MCF 10A (cell line): ENCODE results near the gene MRPL36. TPM values are rescaled to one million over a fixed set of nuclear protein-coding genes. Genes with fewer than 3 reads are reported as not detected.

ENCODE experiments used
- BruUV-seq: library from RNA; stranded (reverse); fragments of 400-500 nt; replicated peaks from 2 replicates; lab custom pipeline; 2021; lab: Mats Ljungman, UMichigan
- CTCF ChIA-PET: fragments of 300-600 bp; sonication (Branson Sonifier 250); formaldehyde crosslinking; extraction: SDS; loops from one replicate; lab custom pipeline; 2021; ENCODE audit warnings: antibody characterized with exemption, inconsistent platforms; lab: Yijun Ruan, JAX
- POLR2A ChIA-PET: fragments of 300-600, 350-650 bp; sonication (Branson Sonifier 250); formaldehyde crosslinking; extraction: SDS; loops from one replicate; lab custom pipeline; 2020; ENCODE audit warnings: antibody characterized with exemption, inconsistent platforms; lab: Yijun Ruan, JAX
- DNase-seq: peaks from one replicate; pipeline ENCODE4 v3.0.0-alpha.2; 2018; ENCODE audit not compliant: unreplicated experiment
- H3K27ac Mint-ChIP-seq: one replicate; pipeline ENCODE4 v1.8.0; 2022; ENCODE audit warnings: mild to moderate bottlenecking, low read depth, mixed read lengths; ENCODE audit not compliant: unreplicated experiment
- H3K27me3 Mint-ChIP-seq: one replicate; pipeline ENCODE4 v1.8.0; 2022; ENCODE audit warnings: mixed read lengths; ENCODE audit not compliant: insufficient read depth, unreplicated experiment
- H3K36me3 Mint-ChIP-seq: one replicate; pipeline ENCODE4 v1.8.0; 2022; ENCODE audit warnings: mild to moderate bottlenecking, moderate library complexity, mixed read lengths; ENCODE audit not compliant: insufficient read depth, unreplicated experiment
- H3K4me1 Mint-ChIP-seq: one replicate; pipeline ENCODE4 v1.8.0; 2022; ENCODE audit warnings: mixed read lengths; ENCODE audit not compliant: insufficient read depth, unreplicated experiment
- H3K4me3 Mint-ChIP-seq: one replicate; pipeline ENCODE4 v1.8.0; 2022; ENCODE audit warnings: mild to moderate bottlenecking, moderate library complexity, mixed read lengths; ENCODE audit not compliant: unreplicated experiment
- H3K9me3 Mint-ChIP-seq: one replicate; pipeline ENCODE4 v1.8.0; 2022; ENCODE audit warnings: mixed read lengths; ENCODE audit not compliant: unreplicated experiment
- intact Hi-C: fragments of 100-400 bp; cut with micrococcal nuclease; formaldehyde crosslinking; loops from 2 replicates; pipeline ENCODE4 v1.14.1; 2022
- total RNA-seq: library from RNA; stranded (reverse); gene quantifications from 2 replicates; pipeline ENCODE4 v1.2.3, GENCODE V29; 2022
- TF ChIP-seq, protein P1 (sequence below): fragments of 200-600 bp; IDR thresholded peaks from one replicate; pipeline ENCODE4 v1.8.0; 2022; ENCODE audit warnings: antibody characterized with exemption, mild to moderate bottlenecking; ENCODE audit not compliant: unreplicated experiment

Gene MRPL36
- total RNA-seq, 1 experiment from 2014 or later: 101 TPM

GRCh38 chr5:1777281-1778137 is 22.1 kb downstream of the MRPL36 start:
- no peak overlapping the region for H3K4me3 Mint-ChIP-seq
- no peaks in the 10 kb centered on the region for H3K36me3 Mint-ChIP-seq
- no peaks in the 10 kb centered on the region for H3K4me1 Mint-ChIP-seq
- no peak overlapping the region for H3K27ac Mint-ChIP-seq
- H3K9me3 Mint-ChIP-seq: no peaks in the 10 kb centered on the region
- ChIA-PET POLR2A (interaction anchor here (1.3 kb wide), 1 partner anchor 12 kb away, joined by 4 read pairs; no protein-coding TSS in a partner anchor), CTCF (interaction anchor here (0.7 to 1.4 kb wide), 2 partner anchors 13 to 15 kb away, joined by 3 to 4 read pairs; no protein-coding TSS in a partner anchor)
- intact Hi-C loops: no loop called here
- no peaks in the 10 kb centered on the region for H3K27me3 Mint-ChIP-seq
- TF ChIP-seq, protein P1, sequence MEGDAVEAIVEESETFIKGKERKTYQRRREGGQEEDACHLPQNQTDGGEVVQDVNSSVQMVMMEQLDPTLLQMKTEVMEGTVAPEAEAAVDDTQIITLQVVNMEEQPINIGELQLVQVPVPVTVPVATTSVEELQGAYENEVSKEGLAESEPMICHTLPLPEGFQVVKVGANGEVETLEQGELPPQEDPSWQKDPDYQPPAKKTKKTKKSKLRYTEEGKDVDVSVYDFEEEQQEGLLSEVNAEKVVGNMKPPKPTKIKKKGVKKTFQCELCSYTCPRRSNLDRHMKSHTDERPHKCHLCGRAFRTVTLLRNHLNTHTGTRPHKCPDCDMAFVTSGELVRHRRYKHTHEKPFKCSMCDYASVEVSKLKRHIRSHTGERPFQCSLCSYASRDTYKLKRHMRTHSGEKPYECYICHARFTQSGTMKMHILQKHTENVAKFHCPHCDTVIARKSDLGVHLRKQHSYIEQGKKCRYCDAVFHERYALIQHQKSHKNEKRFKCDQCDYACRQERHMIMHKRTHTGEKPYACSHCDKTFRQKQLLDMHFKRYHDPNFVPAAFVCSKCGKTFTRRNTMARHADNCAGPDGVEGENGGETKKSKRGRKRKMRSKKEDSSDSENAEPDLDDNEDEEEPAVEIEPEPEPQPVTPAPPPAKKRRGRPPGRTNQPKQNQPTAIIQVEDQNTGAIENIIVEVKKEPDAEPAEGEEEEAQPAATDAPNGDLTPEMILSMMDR: no peak
- no peak for DNase-seq
- BruUV-seq: no TSS peak

DNA sequence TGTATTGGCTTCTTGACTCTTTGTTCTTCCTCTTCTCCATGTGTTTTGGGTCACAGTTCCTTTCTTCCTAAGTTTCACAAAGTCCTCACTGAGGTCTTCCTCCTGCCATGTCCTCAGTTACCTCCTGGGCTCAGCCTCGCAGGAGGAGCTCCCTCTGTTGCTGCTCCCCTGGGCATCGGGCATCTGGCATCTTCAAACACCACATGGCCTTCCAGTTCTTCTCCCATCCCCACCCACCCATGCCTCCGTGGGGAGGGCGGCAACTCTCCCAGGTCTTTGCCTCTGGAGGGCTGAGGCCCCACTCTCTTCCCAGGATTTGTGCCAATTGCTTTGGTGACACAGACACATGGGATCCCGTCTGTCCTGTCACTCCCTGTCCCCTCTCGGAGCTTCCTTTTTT is 22.8 kb downstream of the MRPL36 start:
- Mint-ChIP-seq H3K27ac (no peak overlapping the region), H3K27me3 (no peaks in the 10 kb centered on the region), H3K9me3 (no peaks in the 10 kb centered on the region), H3K4me3 (no peak overlapping the region), H3K36me3 (no peaks in the 10 kb centered on the region), H3K4me1 (no peaks in the 10 kb centered on the region)
- intact Hi-C loops: no loop called here
- TF ChIP-seq, protein P1: no peak
- no TSS peak for BruUV-seq
- CTCF ChIA-PET: interaction anchor here (0.7 to 1.9 kb wide), 4 partner anchors 10 to 24 kb away, joined by 3 to 4 read pairs (median 4); no protein-coding TSS in a partner anchor
- DNase-seq: no peak
- POLR2A ChIA-PET: interaction anchor here (1.3 kb wide), 1 partner anchor 13 kb away, joined by 4 read pairs; no protein-coding TSS in a partner anchor

DNA sequence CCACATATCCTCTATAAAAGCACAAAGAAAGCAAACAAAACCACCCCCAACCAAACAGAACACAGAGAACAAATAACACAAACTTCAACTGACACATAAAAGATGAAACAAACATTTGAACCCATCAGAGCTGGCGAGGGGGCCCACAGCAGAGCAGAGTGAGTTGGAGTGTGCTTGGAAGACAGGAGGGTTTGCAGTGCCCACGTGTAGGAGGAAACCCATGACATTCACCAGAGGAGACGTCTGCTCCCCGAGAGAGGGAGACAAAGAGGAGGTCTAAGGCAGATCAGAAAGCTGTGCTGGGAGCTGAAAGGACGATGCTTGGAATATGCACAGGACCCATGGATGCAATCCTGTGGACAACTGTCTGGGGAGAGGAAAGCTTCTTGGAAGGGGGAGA is 27.0 kb downstream of the MRPL36 start:
- no peak overlapping the region for H3K4me3 Mint-ChIP-seq
- no peak overlapping the region for H3K27ac Mint-ChIP-seq
- ChIA-PET CTCF (interaction anchor here (0.9 to 4.2 kb wide), 3 partner anchors 9 to 34 kb away, joined by 3 to 21 read pairs (median 4); no protein-coding TSS in a partner anchor), POLR2A (no interaction called here)
- DNase-seq: peak; percentile 60
- intact Hi-C loops: no loop called here
- no TSS peak for BruUV-seq
- H3K36me3 Mint-ChIP-seq: no peaks in the 10 kb centered on the region
- H3K27me3 Mint-ChIP-seq: peaks cover 14% of the 10 kb centered on the region
- no peaks in the 10 kb centered on the region for H3K9me3 Mint-ChIP-seq
- H3K4me1 Mint-ChIP-seq: no peaks in the 10 kb centered on the region
- TF ChIP-seq, protein P1: peak; percentile 24
